Loucy (cell line): ENCODE results near the gene PAXX.

Experiments
- CTCF ChIP-seq: fragments of 200-600 bp; sonication (generic); conservative IDR thresholded peaks from 2 replicates; pipeline ENCODE4 v1.5.1; 2014; ENCODE audit warnings: mild to moderate bottlenecking, antibody characterized with exemption, low read length
- EZH2phosphoT487 ChIP-seq: fragments of 200-600 bp; IDR thresholded peaks from 2 replicates; pipeline ENCODE4 v1.6.1; 2018; ENCODE audit warnings: antibody characterized with exemption, mild to moderate bottlenecking, moderate library complexity, borderline replicate concordance

GRCh38 chr9:137008312-137008711, 16.1 kb downstream of the PAXX start:
- no peak for TF ChIP-seq CTCF
- TF ChIP-seq EZH2phosphoT487, result no peak
